ENCODE data around the gene CEP70. TPM values are rescaled to one million over a fixed set of nuclear protein-coding genes. Genes with fewer than 3 reads are reported as not detected.
"Not testable (repeated sequence)": the region's sequence is repeated elsewhere in the genome, so short reads cannot be mapped to it uniquely, and the experiment has no call there.

CEP70 gene
- polyA plus RNA-seq, 2 of the 4 experiments (the other 2 are of a cell fraction), result 16.5 to 17.1 TPM

DNA sequence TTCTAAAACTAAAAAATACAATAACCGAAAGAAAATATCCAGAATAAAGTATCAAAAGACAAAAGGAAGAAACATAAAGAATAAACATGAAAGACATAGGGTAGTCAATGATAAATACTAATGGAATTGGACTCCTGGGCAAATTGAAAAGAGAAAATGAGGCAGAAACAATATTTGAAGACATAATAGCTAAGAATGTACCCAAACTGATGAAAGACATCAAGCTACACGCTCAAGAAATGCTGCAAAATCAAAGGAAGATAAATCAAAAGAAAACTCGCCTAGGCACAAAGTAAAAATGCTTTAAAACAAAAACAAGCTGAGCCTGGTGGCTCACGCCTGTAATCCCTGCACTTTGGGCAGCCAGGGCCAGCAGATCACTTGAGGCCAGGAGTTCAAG lies 34.9 kb downstream of the CEP70 start:
- FAIRE-seq (no peak), DNase-seq (ENCODE audit: low read depth in 1 of 2, low spot score in 1 of 2) (no peak), ATAC-seq (no peak)
- ChIA-PET CTCF (interaction anchor here (0.6 to 1.1 kb wide), 2 partner anchors 30 to 35 kb away, joined by 3 to 4 read pairs; partner anchors contain the start of gene CEP70), POLR2A (no interaction called here)
- Histone ChIP-seq H3K9me3 (no peaks in the 10 kb centered on the region), H3K27ac (no peak overlapping the region), H3K4me2 (no peak overlapping the region), H3K4me3 (no peak overlapping the region), H3K4me1 (no peaks in the 10 kb centered on the region)
- TF ChIP-seq PHF8 (IDR thresholded peaks at IDR 0.05; ENCODE audit: borderline replicate concordance, low read depth), result no peak
- no peak for TF ChIP-seq SREBF2 (IDR thresholded peaks at IDR 0.05)
- TF ChIP-seq FOSB (CRISPR knock-in tag; IDR thresholded peaks at IDR 0.05), result no peak
- TF ChIP-seq RFX5 (IDR thresholded peaks at IDR 0.05), result no peak
- TF ChIP-seq JUNB (IDR thresholded peaks at IDR 0.05), result no peak
- no peak for TF ChIP-seq ESRRA (IDR thresholded peaks at IDR 0.05; ENCODE audit: borderline replicate concordance, low read length)
- TF ChIP-seq, protein P1, sequence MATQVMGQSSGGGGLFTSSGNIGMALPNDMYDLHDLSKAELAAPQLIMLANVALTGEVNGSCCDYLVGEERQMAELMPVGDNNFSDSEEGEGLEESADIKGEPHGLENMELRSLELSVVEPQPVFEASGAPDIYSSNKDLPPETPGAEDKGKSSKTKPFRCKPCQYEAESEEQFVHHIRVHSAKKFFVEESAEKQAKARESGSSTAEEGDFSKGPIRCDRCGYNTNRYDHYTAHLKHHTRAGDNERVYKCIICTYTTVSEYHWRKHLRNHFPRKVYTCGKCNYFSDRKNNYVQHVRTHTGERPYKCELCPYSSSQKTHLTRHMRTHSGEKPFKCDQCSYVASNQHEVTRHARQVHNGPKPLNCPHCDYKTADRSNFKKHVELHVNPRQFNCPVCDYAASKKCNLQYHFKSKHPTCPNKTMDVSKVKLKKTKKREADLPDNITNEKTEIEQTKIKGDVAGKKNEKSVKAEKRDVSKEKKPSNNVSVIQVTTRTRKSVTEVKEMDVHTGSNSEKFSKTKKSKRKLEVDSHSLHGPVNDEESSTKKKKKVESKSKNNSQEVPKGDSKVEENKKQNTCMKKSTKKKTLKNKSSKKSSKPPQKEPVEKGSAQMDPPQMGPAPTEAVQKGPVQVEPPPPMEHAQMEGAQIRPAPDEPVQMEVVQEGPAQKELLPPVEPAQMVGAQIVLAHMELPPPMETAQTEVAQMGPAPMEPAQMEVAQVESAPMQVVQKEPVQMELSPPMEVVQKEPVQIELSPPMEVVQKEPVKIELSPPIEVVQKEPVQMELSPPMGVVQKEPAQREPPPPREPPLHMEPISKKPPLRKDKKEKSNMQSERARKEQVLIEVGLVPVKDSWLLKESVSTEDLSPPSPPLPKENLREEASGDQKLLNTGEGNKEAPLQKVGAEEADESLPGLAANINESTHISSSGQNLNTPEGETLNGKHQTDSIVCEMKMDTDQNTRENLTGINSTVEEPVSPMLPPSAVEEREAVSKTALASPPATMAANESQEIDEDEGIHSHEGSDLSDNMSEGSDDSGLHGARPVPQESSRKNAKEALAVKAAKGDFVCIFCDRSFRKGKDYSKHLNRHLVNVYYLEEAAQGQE (IDR thresholded peaks at IDR 0.05), result no peak
- TF ChIP-seq, protein P2, sequence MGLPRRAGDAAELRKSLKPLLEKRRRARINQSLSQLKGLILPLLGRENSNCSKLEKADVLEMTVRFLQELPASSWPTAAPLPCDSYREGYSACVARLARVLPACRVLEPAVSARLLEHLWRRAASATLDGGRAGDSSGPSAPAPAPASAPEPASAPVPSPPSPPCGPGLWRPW (IDR thresholded peaks at IDR 0.05), result no peak
- TF ChIP-seq BHLHE40 (IDR thresholded peaks at IDR 0.05; ENCODE audit: low read depth, low read length), result no peak
- no peak for TF ChIP-seq NR3C1 (IDR thresholded peaks at IDR 0.05)
- TF ChIP-seq ZC3H11A (IDR thresholded peaks at IDR 0.05), result no peak
- no peak for TF ChIP-seq HEYL (CRISPR knock-in tag; IDR thresholded peaks at IDR 0.05)
- WGBS (ENCODE audit: missing lambda C conversion rate), result 62% methylated on average over 4 of the region's 4 CpGs

DNA sequence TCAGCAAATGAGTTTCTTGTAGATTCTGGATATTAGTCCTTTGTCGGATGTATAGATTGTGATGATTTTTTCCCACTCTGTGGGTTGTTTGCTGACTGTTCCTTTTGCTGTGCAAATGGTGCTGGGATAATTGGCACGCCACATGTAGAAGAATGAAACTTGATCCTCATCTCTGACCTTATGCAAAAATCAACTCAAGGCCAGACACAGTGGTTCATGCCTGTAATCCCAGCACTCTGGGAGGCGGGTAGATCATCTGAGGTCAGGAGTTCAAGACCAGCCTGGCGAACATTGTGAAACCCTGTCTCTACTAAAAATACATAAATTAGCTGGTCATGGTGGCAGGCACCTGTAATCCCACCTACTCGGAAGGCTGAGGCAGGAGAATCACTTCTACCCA lies 39.3 kb downstream of the CEP70 start:
- DNase-seq (ENCODE audit: low read depth in 1 of 2, low spot score in 1 of 2); H3K9me3 ChIP-seq; H3K4me1 ChIP-seq; CTCF ChIA-PET; H3K4me2 ChIP-seq; POLR2A ChIA-PET; FAIRE-seq; H3K27ac ChIP-seq; ATAC-seq; H3K4me3 ChIP-seq: not testable (repeated sequence)
- WGBS (ENCODE audit: missing lambda C conversion rate), result 96% methylated on average over 5 of the region's 5 CpGs

DNA sequence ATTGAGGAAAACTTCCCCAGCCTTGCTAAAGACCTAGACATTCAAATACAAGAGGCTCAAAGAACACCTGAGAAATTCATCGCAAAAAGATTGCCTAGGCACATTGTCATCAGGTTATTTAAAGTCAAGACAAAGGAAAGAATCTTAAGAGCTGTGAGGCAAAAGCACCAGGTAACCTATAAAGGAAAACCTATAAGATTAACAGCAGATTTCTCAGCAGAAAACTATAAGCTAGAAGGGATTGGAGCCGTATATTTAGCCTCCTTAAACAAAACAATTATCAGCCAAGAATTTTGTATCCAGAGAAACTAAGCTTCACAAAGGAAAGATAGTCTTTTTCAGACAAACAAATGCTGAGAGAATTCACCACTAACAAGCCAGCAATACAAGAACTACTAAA lies 43.1 kb downstream of the CEP70 start:
- WGBS (ENCODE audit: missing lambda C conversion rate), result 92% methylated on average over 2 of the region's 2 CpGs
- POLR2A ChIA-PET, result not testable (repeated sequence)

DNA sequence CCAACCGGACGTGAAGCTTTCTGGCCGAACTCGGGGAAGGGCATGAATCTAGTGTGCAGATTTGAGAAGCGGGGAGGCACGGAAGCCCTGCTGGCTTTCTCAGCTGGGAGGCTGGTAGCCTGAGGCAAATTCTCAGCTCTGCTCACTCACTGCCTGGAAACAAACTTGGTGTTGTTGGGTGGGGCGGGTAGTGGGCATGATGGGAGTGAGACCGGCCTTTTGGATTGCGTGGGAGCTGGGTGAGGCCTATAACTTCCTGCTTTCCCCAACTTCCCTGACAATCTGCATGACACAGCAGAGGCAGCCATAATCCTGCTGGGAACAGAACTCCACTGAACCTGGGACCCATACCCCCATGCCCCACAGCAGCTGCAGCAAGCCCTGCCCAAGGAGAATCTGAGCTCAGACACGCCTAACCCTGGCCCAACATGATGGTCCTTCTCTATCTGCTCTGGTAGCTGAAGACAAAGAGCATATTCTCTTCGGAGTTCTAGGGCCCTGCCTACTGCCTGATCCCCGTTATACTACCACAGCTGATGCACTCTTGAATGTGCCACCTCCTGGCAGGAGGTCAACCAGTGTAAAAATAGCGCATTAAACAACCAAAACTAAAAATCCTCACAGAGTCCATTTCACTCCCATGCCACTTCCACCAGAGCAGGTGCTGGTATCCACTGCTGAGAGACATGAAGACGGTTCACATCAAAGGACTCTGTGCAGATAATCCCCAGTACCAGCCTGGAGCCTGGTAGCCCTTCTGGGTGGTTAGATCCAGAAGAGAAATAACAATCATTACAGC lies 44.7 kb downstream of the CEP70 start:
- CTCF ChIA-PET, result no interaction called here
- FAIRE-seq, result no peak
- H3K4me1 ChIP-seq, result no peaks in the 10 kb centered on the region
- no peak for ATAC-seq
- no peak overlapping the region for H3K4me2 ChIP-seq
- H3K9me3 ChIP-seq, result peaks cover 4% of the 10 kb centered on the region; the same call in 1 of the 3 replicates
- H3K4me3 ChIP-seq, result no peak overlapping the region
- 90% methylated on average over 13 of the region's 14 CpGs for WGBS (ENCODE audit: missing lambda C conversion rate)
- DNase-seq (ENCODE audit: low read depth in 1 of 2, low spot score in 1 of 2), result no peak
- POLR2A ChIA-PET, result no interaction called here
- H3K27ac ChIP-seq, result no peak overlapping the region
- no peak for TF ChIP-seq RCOR1 (IDR thresholded peaks at IDR 0.05; ENCODE audit: low read depth, low read length)
- TF ChIP-seq ZNF302 (CRISPR knock-in tag; IDR thresholded peaks at IDR 0.05), result no peak
- no peak for TF ChIP-seq HEYL (CRISPR knock-in tag; IDR thresholded peaks at IDR 0.05)
- TF ChIP-seq PHF8 (IDR thresholded peaks at IDR 0.05; ENCODE audit: borderline replicate concordance, low read depth), result no peak
- no peak for TF ChIP-seq CEBPB (IDR thresholded peaks at IDR 0.05)
- no peak for TF ChIP-seq EP300 (IDR thresholded peaks at IDR 0.05)
- no peak for TF ChIP-seq CBX2 (IDR thresholded peaks at IDR 0.05; ENCODE audit: borderline replicate concordance, low read depth)
- no peak for TF ChIP-seq HOXA7 (CRISPR knock-in tag; IDR thresholded peaks at IDR 0.05)
- TF ChIP-seq, protein P3, sequence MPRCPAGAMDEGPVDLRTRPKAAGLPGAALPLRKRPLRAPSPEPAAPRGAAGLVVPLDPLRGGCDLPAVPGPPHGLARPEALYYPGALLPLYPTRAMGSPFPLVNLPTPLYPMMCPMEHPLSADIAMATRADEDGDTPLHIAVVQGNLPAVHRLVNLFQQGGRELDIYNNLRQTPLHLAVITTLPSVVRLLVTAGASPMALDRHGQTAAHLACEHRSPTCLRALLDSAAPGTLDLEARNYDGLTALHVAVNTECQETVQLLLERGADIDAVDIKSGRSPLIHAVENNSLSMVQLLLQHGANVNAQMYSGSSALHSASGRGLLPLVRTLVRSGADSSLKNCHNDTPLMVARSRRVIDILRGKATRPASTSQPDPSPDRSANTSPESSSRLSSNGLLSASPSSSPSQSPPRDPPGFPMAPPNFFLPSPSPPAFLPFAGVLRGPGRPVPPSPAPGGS (IDR thresholded peaks at IDR 0.05), result no peak
- TF ChIP-seq, protein P4, sequence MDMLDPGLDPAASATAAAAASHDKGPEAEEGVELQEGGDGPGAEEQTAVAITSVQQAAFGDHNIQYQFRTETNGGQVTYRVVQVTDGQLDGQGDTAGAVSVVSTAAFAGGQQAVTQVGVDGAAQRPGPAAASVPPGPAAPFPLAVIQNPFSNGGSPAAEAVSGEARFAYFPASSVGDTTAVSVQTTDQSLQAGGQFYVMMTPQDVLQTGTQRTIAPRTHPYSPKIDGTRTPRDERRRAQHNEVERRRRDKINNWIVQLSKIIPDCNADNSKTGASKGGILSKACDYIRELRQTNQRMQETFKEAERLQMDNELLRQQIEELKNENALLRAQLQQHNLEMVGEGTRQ (IDR thresholded peaks at IDR 0.05), result no peak
- TF ChIP-seq CBX8 (IDR thresholded peaks at IDR 0.05), result no peak
- TF ChIP-seq, protein P5, sequence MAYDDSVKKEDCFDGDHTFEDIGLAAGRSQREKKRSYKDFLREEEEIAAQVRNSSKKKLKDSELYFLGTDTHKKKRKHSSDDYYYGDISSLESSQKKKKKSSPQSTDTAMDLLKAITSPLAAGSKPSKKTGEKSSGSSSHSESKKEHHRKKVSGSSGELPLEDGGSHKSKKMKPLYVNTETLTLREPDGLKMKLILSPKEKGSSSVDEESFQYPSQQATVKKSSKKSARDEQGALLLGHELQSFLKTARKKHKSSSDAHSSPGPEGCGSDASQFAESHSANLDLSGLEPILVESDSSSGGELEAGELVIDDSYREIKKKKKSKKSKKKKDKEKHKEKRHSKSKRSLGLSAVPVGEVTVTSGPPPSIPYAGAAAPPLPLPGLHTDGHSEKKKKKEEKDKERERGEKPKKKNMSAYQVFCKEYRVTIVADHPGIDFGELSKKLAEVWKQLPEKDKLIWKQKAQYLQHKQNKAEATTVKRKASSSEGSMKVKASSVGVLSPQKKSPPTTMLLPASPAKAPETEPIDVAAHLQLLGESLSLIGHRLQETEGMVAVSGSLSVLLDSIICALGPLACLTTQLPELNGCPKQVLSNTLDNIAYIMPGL (CRISPR knock-in tag; IDR thresholded peaks at IDR 0.05; ENCODE audit: borderline replicate concordance), result no peak
- no peak for TF ChIP-seq HOXB13 (CRISPR knock-in tag; IDR thresholded peaks at IDR 0.05; ENCODE audit: low read depth)

More for the DNA sequence above, 43.1 kb downstream of the CEP70 start:
- H3K27ac ChIP-seq; H3K4me2 ChIP-seq; FAIRE-seq; CTCF ChIA-PET; DNase-seq (ENCODE audit: low read depth in 1 of 2, low spot score in 1 of 2); H3K4me3 ChIP-seq; ATAC-seq; H3K4me1 ChIP-seq; H3K9me3 ChIP-seq: not testable (repeated sequence)
